Sigmoid colon (tissue), 7 donors: ENCODE data around the gene TBXA2R. TPM values are rescaled to one million over a fixed set of nuclear protein-coding genes. Genes with fewer than 3 reads are reported as not detected.
"Not testable (repeated sequence)": the region's sequence is repeated elsewhere in the genome, so short reads cannot be mapped to it uniquely, and the experiment has no call there.

Source experiments
- DNase-seq: peaks from one replicate; pipeline ENCODE4 v3.0.0-alpha.2; 2019
- H3K27ac ChIP-seq, 4 donors: fragments of 200-600 bp; sonication (generic); one replicate each; pipeline ENCODE4 v1.5.1; 2016 to 2019; ENCODE audit warnings: mild to moderate bottlenecking in 1 of 4
- H3K27me3 ChIP-seq, 3 donors: fragments of 200-600 bp; sonication (generic); one replicate each; pipeline ENCODE4 v1.5.1; 2019; ENCODE audit warnings: mild to moderate bottlenecking in 1 of 3
- H3K36me3 ChIP-seq, 4 donors: fragments of 200-600 bp; sonication (generic); one replicate each; pipeline ENCODE4 v1.5.1; 2016 to 2019
- H3K4me1 ChIP-seq, 4 donors: fragments of 200-600 bp; sonication (generic); one replicate each; pipeline ENCODE4 v1.5.1; 2017 to 2019
- H3K4me3 ChIP-seq, 4 donors: fragments of 200-600 bp; sonication (generic); one replicate each; pipeline ENCODE4 v1.5.1; 2017 to 2019; ENCODE audit warnings: mild to moderate bottlenecking in 2 of 4, moderate library complexity in 1 of 4
- H3K9me3 ChIP-seq, 4 donors: fragments of 200-600 bp in 3 of 4; sonication (generic) in 3 of 4; one replicate each; pipeline versions ENCODE4 v1.5.1 to v1.6.1; 2013 to 2019
- CTCF ChIP-seq, 4 experiments: fragments of 450-650 bp in 3 of 4; fragments of 200-600 bp in 1 of 4; IDR thresholded peaks; one replicate each; pipeline ENCODE4 v1.5.1; 2016 to 2019; ENCODE audit warnings: antibody characterized with exemption in 4 of 4, mild to moderate bottlenecking in 3 of 4, moderate library complexity in 2 of 4
- EP300 ChIP-seq, 4 donors: sonication (generic); formaldehyde crosslinking; IDR thresholded peaks; one replicate each; pipeline ENCODE4 v1.6.1; 2017; ENCODE audit warnings: antibody characterized with exemption in 4 of 4
- POLR2A ChIP-seq, 2 donors: fragments of 450-650 bp; IDR thresholded peaks; one replicate each; pipeline ENCODE4 v1.6.1; 2016; ENCODE audit warnings: antibody characterized with exemption in 2 of 2, mild to moderate bottlenecking in 2 of 2, moderate library complexity in 2 of 2
- POLR2AphosphoS5 ChIP-seq, 4 donors: sonication (generic); formaldehyde crosslinking; IDR thresholded peaks; one replicate each; pipeline ENCODE4 v1.6.1; 2017; ENCODE audit warnings: antibody characterized with exemption in 4 of 4
- WGBS, 2 donors: extraction: QIAGEN DNeasy Blood & Tissue Kit; methylation state at CpG; one replicate each; pipeline ENCODE4 v1.1.7; 2013; 5-methylcytosine and 5-hydroxymethylcytosine counted together
- intact Hi-C: fragments of 100-400 bp; cut with DNase I; formaldehyde crosslinking; loops from one replicate; pipeline ENCODE4 v1.15.1; 2023
- polyA plus RNA-seq, 3 donors: library from polyadenylated mRNA; stranded (reverse); fragments of 200-250 nt; gene quantifications; one replicate each; pipeline ENCODE4 v1.2.3, GENCODE V29; 2013
- total RNA-seq, 4 donors: library from RNA; depleted of rRNA; stranded (reverse); fragments of >200 nt; gene quantifications; one replicate each; pipeline ENCODE4 v1.1.0, GENCODE V29; 2016
- donor health status: healthy with polysubstance abuse.
- donor health status: Bipolar disorder and iron deficiency.
- donor health status: healthy.

Gene TBXA2R
- total and polyA plus RNA-seq, 7 donors, result 0.36 to 3.6 (median 0.76) TPM; not detected in 1

- DNase-seq, result peak; percentile 100
- no peaks in the 10 kb centered on the region for H3K27me3 ChIP-seq
- peak overlapping the region; percentile 59 to 91 (median 90) for H3K27ac ChIP-seq
- peak in 1 of 4 donors; percentile 30 for TF ChIP-seq POLR2AphosphoS5 (IDR thresholded peaks at IDR 0.05)
- TF ChIP-seq CTCF (IDR thresholded peaks at IDR 0.05), result no peak
- intact Hi-C loops, result loop anchor here (1.0 to 2.0 kb wide), 2 partner anchors 14 to 65 kb away; partner anchors contain the start of gene FZR1
- peaks cover 0 to 44% (median 37%) of the 10 kb centered on the region in 4 donors for H3K4me1 ChIP-seq
- no peaks in the 10 kb centered on the region for H3K36me3 ChIP-seq
- H3K9me3 ChIP-seq, result no peaks in the 10 kb centered on the region
- 1 to 3% methylated on average over 48 of the region's 48 CpGs for WGBS, 2 donors
- peak overlapping the region; percentile 37 to 98 (median 82) for H3K4me3 ChIP-seq
Measured at GRCh38 chr19:3572132-3572854, 34.4 kb downstream of the TBXA2R start.

GRCh38 chr19:3570606-3571011, 36.1 kb downstream of the TBXA2R start:
- DNase-seq, result no peak
- Histone ChIP-seq H3K27me3 (no peaks in the 10 kb centered on the region), H3K36me3 (no peaks in the 10 kb centered on the region), H3K27ac (peak overlapping the region in 2 of 4 donors; percentile 29 to 31), H3K4me3 (no peak overlapping the region), H3K4me1 (peaks cover 0 to 28% (median 22%) of the 10 kb centered on the region in 4 donors), H3K9me3 (no peaks in the 10 kb centered on the region)
- 29 to 81% methylated on average over 7 of the region's 7 CpGs for WGBS, 2 donors
- intact Hi-C loops, result no loop called here
- TF ChIP-seq CTCF (IDR thresholded peaks at IDR 0.05) (no peak), EP300 (IDR thresholded peaks at IDR 0.05) (no peak), POLR2AphosphoS5 (IDR thresholded peaks at IDR 0.05) (no peak), POLR2A (IDR thresholded peaks at IDR 0.05) (no peak)

- H3K27ac ChIP-seq, DNase-seq, H3K9me3 ChIP-seq, intact Hi-C loops, H3K4me3 ChIP-seq, H3K27me3 ChIP-seq, H3K36me3 ChIP-seq: not testable (repeated sequence)
- H3K4me1 ChIP-seq, result peaks cover 0 to 22% (median 17%) of the 10 kb centered on the region in 4 donors
- WGBS, 2 donors, result 19 to 76% methylated on average over 11 of the region's 11 CpGs
Measured at GRCh38 chr19:3570042-3570441, 36.6 kb downstream of the TBXA2R start.

- Histone ChIP-seq H3K4me1 (no peaks in the 10 kb centered on the region), H3K9me3 (no peaks in the 10 kb centered on the region), H3K4me3 (no peak overlapping the region), H3K27me3 (no peaks in the 10 kb centered on the region), H3K27ac (no peak overlapping the region), H3K36me3 (no peaks in the 10 kb centered on the region)
- intact Hi-C loops, result no loop called here
- 87 to 90% methylated on average over 19 of the region's 19 CpGs for WGBS, 2 donors
- TF ChIP-seq POLR2A (IDR thresholded peaks at IDR 0.05) (no peak), POLR2AphosphoS5 (IDR thresholded peaks at IDR 0.05) (no peak)
- no peak for DNase-seq
Measured at GRCh38 chr19:3565139-3565538, 41.5 kb downstream of the TBXA2R start.

- Histone ChIP-seq H3K27ac (no peak overlapping the region), H3K36me3 (no peaks in the 10 kb centered on the region), H3K27me3 (no peaks in the 10 kb centered on the region), H3K4me1 (no peaks in the 10 kb centered on the region), H3K4me3 (no peak overlapping the region), H3K9me3 (no peaks in the 10 kb centered on the region)
- intact Hi-C loops, result no loop called here
- TF ChIP-seq CTCF (IDR thresholded peaks at IDR 0.05), result no peak
- TF ChIP-seq POLR2A (IDR thresholded peaks at IDR 0.05), result no peak
- TF ChIP-seq EP300 (IDR thresholded peaks at IDR 0.05), result no peak
- no peak for TF ChIP-seq POLR2AphosphoS5 (IDR thresholded peaks at IDR 0.05)
- WGBS, 2 donors, result 80 to 87% methylated on average over 17 of the region's 17 CpGs
- no peak for DNase-seq
Measured at GRCh38 chr19:3563709-3564524, 42.8 kb downstream of the TBXA2R start.
